Lower leg skin (tissue), 3 donors: ENCODE measurements around the gene FEM1B.

Experiments
- POLR2A ChIP-seq, 2 donors: fragments of 450-650 bp; IDR thresholded peaks; one replicate each; pipeline ENCODE4 v1.6.1; 2016 to 2017; ENCODE audit warnings: antibody characterized with exemption in 2 of 2, mild to moderate bottlenecking in 1 of 2, moderate library complexity in 1 of 2
- TF ChIP-seq, protein P1 (sequence below), 3 donors: fragments of 450-650 bp; IDR thresholded peaks; one replicate each; pipeline ENCODE4 v1.5.1; 2016; ENCODE audit warnings: antibody characterized with exemption in 3 of 3, mild to moderate bottlenecking in 3 of 3, moderate library complexity in 2 of 3

DNA sequence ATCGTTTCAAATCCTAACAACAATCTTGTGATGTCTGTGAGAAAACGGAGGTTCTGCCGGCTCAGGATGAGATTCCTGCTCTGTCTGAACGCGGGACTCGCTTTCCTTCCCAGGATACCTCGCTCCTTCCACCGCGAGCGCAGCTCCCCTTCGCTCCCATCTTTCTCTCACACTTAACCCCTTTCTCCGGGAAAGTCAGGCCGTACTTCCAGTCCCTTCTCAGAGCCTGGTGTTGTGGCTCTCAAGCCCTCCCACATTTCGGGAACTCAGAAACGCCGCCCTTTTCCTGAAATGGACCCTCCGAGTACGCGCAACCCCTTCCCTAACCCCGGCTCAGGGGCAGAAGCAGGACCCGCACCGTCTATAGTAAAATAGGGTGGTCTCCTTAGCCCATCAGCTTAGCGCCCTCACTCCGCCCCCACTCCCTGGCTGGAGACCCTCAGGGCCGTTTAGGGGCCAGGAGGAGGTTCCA lies 378 bp upstream of the FEM1B start:
- TF ChIP-seq, protein P1, sequence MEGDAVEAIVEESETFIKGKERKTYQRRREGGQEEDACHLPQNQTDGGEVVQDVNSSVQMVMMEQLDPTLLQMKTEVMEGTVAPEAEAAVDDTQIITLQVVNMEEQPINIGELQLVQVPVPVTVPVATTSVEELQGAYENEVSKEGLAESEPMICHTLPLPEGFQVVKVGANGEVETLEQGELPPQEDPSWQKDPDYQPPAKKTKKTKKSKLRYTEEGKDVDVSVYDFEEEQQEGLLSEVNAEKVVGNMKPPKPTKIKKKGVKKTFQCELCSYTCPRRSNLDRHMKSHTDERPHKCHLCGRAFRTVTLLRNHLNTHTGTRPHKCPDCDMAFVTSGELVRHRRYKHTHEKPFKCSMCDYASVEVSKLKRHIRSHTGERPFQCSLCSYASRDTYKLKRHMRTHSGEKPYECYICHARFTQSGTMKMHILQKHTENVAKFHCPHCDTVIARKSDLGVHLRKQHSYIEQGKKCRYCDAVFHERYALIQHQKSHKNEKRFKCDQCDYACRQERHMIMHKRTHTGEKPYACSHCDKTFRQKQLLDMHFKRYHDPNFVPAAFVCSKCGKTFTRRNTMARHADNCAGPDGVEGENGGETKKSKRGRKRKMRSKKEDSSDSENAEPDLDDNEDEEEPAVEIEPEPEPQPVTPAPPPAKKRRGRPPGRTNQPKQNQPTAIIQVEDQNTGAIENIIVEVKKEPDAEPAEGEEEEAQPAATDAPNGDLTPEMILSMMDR (IDR thresholded peaks at IDR 0.05) = no peak
- no peak for TF ChIP-seq POLR2A (IDR thresholded peaks at IDR 0.05)
